ENCODE data around the gene GFOD1. TPM values are rescaled to one million over a fixed set of nuclear protein-coding genes. Genes with fewer than 3 reads are reported as not detected.

Gene GFOD1
- total and polyA plus RNA-seq, 10 of the 15 experiments (the other 5 are each of a cell fraction or from before 2014, with no cell fraction given), result 6.5 to 41.4 (median 16.0) TPM

GRCh38 chr6:13375360-13375878 lies 112.0 kb downstream of the GFOD1 start (continued):
- TF ChIP-seq ZBED1 (IDR thresholded peaks at IDR 0.05; ENCODE audit: borderline replicate concordance), result 0 out of 2 replicates have a peak, but pooled peaks have one; percentile 30
- no peak for TF ChIP-seq SREBF2 (IDR thresholded peaks at IDR 0.05; ENCODE audit: low read length)
- TF ChIP-seq CHD1 (IDR thresholded peaks at IDR 0.05; ENCODE audit: low read depth, low read length), result no peak
- TF ChIP-seq KLF5 (IDR thresholded peaks at IDR 0.05; ENCODE audit: partially characterized antibody), result peak; percentile 84
- peak; percentile 79; the same call in 1 of the 2 replicates for TF ChIP-seq JUND (IDR thresholded peaks at IDR 0.05; ENCODE audit: low read depth, low read length)
- TF ChIP-seq NR2C2 (IDR thresholded peaks at IDR 0.05; ENCODE audit: borderline replicate concordance, control insufficient read depth, insufficient read length, low read depth), result no peak
- TF ChIP-seq HCFC1 (IDR thresholded peaks at IDR 0.05; ENCODE audit: low read length), result no peak
- TF ChIP-seq IKZF1 (conservative IDR thresholded peaks at IDR 0.05), result peak; percentile 96
- TF ChIP-seq FOS (IDR thresholded peaks at IDR 0.05; ENCODE audit: borderline replicate concordance, extremely low read depth, insufficient read length), result no peak
- no peak for TF ChIP-seq ZNF384 (IDR thresholded peaks at IDR 0.05; ENCODE audit: borderline replicate concordance, low read depth, low read length)
- TF ChIP-seq, protein P1, sequence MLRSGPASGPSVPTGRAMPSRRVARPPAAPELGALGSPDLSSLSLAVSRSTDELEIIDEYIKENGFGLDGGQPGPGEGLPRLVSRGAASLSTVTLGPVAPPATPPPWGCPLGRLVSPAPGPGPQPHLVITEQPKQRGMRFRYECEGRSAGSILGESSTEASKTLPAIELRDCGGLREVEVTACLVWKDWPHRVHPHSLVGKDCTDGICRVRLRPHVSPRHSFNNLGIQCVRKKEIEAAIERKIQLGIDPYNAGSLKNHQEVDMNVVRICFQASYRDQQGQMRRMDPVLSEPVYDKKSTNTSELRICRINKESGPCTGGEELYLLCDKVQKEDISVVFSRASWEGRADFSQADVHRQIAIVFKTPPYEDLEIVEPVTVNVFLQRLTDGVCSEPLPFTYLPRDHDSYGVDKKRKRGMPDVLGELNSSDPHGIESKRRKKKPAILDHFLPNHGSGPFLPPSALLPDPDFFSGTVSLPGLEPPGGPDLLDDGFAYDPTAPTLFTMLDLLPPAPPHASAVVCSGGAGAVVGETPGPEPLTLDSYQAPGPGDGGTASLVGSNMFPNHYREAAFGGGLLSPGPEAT (IDR thresholded peaks at IDR 0.05; ENCODE audit: low read depth), result peak; percentile 97
- TF ChIP-seq ETV6 (conservative IDR thresholded peaks at IDR 0.05 in 1 of 2, IDR thresholded peaks at IDR 0.05 in 1 of 2; ENCODE audit: borderline replicate concordance in 1 of 2, low read depth in 1 of 2), result peak in 1 of 2 experiments; percentile 91; a peak in 2 of 4 replicates
- peak; percentile 86 for TF ChIP-seq BCL11A (IDR thresholded peaks at IDR 0.05; ENCODE audit: low read depth, low read length)
- peak; percentile 83 for TF ChIP-seq GATAD2B (conservative IDR thresholded peaks at IDR 0.05; ENCODE audit: low read depth)
- TF ChIP-seq, protein P2, sequence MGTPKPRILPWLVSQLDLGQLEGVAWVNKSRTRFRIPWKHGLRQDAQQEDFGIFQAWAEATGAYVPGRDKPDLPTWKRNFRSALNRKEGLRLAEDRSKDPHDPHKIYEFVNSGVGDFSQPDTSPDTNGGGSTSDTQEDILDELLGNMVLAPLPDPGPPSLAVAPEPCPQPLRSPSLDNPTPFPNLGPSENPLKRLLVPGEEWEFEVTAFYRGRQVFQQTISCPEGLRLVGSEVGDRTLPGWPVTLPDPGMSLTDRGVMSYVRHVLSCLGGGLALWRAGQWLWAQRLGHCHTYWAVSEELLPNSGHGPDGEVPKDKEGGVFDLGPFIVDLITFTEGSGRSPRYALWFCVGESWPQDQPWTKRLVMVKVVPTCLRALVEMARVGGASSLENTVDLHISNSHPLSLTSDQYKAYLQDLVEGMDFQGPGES (IDR thresholded peaks at IDR 0.05), result 0 out of 2 replicates have a peak, but pooled peaks have one; percentile 7
- TF ChIP-seq CHD4 (IDR thresholded peaks at IDR 0.05), result no peak
- TF ChIP-seq HSF1 (IDR thresholded peaks at IDR 0.05; ENCODE audit: low read depth, low read length), result 0 out of 2 replicates have a peak, but pooled peaks have one; percentile 10
- TF ChIP-seq RBBP5 (conservative IDR thresholded peaks at IDR 0.05), result no peak
- TF ChIP-seq, protein P3, sequence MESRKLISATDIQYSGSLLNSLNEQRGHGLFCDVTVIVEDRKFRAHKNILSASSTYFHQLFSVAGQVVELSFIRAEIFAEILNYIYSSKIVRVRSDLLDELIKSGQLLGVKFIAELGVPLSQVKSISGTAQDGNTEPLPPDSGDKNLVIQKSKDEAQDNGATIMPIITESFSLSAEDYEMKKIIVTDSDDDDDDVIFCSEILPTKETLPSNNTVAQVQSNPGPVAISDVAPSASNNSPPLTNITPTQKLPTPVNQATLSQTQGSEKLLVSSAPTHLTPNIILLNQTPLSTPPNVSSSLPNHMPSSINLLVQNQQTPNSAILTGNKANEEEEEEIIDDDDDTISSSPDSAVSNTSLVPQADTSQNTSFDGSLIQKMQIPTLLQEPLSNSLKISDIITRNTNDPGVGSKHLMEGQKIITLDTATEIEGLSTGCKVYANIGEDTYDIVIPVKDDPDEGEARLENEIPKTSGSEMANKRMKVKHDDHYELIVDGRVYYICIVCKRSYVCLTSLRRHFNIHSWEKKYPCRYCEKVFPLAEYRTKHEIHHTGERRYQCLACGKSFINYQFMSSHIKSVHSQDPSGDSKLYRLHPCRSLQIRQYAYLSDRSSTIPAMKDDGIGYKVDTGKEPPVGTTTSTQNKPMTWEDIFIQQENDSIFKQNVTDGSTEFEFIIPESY (IDR thresholded peaks at IDR 0.05), result no peak
- TF ChIP-seq SIX5 (IDR thresholded peaks at IDR 0.05; ENCODE audit: low read depth, low read length, severe bottlenecking), result no peak
- TF ChIP-seq BMI1 (IDR thresholded peaks at IDR 0.05; ENCODE audit: borderline replicate concordance), result peak; percentile 79; the same call in 1 of the 2 replicates
- no peak for TF ChIP-seq NKRF (conservative IDR thresholded peaks at IDR 0.05)

All from GM12878 (cell line).